Thoracic aorta (tissue), 2 donors: ENCODE results near the gene RAP1GAP2. TPM values are rescaled to one million over a fixed set of nuclear protein-coding genes. Genes with fewer than 3 reads are reported as not detected.
A peak's percentile ranks its signal among the peaks of the same experiment; 100 is the strongest.
"Not testable (repeated sequence)": the region's sequence is repeated elsewhere in the genome, so short reads cannot be mapped to it uniquely, and the experiment has no call there.

Source experiments
- ATAC-seq: fragments of 150-250 bp; one replicate; pipeline ENCODE4 v1.8.0; 2017; ENCODE audit warnings: low read depth; ENCODE audit not compliant: insufficient number of reproducible peaks, low FRiP score
- DNase-seq: peaks from one replicate; pipeline ENCODE4 v3.0.0-alpha.2; 2020; ENCODE audit warnings: low spot score
- H3K27ac ChIP-seq, 2 donors: fragments of 200-600 bp; sonication (generic); 1 replicate in 1 of 2; 2 replicates in 1 of 2; pipeline ENCODE4 v1.5.1; 2016; ENCODE audit warnings: mild to moderate bottlenecking in 2 of 2, moderate library complexity in 2 of 2
- H3K27me3 ChIP-seq: fragments of 200-600 bp; sonication (generic); replicated peaks from 2 replicates; pipeline ENCODE4 v1.6.0; 2016; ENCODE audit warnings: mild to moderate bottlenecking; ENCODE audit not compliant: insufficient read depth
- H3K36me3 ChIP-seq: fragments of 200-600 bp; sonication (generic); one replicate; pipeline ENCODE4 v1.5.1; 2016
- H3K4me1 ChIP-seq, 2 donors: fragments of 200-600 bp; sonication (generic); 1 replicate in 1 of 2; 2 replicates in 1 of 2; pipeline versions ENCODE4 v1.5.1 to v1.6.0; 2016; ENCODE audit warnings: low read depth in 2 of 2, mild to moderate bottlenecking in 1 of 2; ENCODE audit not compliant: control insufficient read depth in 1 of 2
- H3K4me3 ChIP-seq: fragments of 200-600 bp; sonication (generic); 2 replicates; pipeline ENCODE4 v1.5.1; 2016; ENCODE audit warnings: mild to moderate bottlenecking
- H3K9me3 ChIP-seq: fragments of 200-600 bp; sonication (generic); 2 replicates; pipeline ENCODE4 v1.5.1; 2016
- total RNA-seq, 2 donors: library from RNA; depleted of rRNA; stranded (reverse); fragments of >200 nt; gene quantifications; one replicate each; pipeline versions ENCODE4 v1.1.0 to v1.2.3, GENCODE V29; 2016
- TF ChIP-seq, protein P1 (sequence below): fragments of 200-600 bp; sonication (generic); IDR thresholded peaks from one replicate; pipeline ENCODE4 v1.5.1; 2019; ENCODE audit warnings: antibody characterized with exemption

RAP1GAP2 gene
- total RNA-seq, 2 donors from 2014 or later = 10.0 to 12.4 TPM

DNA sequence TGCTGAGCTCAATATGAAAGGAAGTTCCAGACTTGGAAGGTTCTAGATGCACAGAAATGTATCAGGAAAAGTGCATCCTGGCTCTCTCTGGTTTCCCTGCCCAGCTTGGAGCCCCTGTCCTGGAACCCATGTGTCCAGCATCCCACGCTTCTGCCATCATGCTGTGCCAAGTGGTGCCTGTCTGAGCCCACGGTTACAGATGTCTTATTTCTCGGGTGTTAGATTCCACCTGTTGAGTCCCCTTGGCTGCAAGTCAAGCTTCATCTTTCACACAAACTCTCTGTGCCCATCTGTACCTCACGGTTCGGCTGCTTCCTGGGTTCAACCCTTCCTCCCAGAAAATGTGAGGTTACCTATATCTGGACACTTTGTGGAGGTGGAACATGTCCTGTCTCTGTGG, 244.6 kb downstream of the RAP1GAP2 start:
- Histone ChIP-seq H3K4me3 (no peak overlapping the region), H3K4me1 (no peaks in the 10 kb centered on the region), H3K27ac (no peak overlapping the region), H3K9me3 (no peaks in the 10 kb centered on the region), H3K36me3 (no peaks in the 10 kb centered on the region), H3K27me3 (no peaks in the 10 kb centered on the region)
- ATAC-seq (no peak), DNase-seq (no peak)
- TF ChIP-seq, protein P1, sequence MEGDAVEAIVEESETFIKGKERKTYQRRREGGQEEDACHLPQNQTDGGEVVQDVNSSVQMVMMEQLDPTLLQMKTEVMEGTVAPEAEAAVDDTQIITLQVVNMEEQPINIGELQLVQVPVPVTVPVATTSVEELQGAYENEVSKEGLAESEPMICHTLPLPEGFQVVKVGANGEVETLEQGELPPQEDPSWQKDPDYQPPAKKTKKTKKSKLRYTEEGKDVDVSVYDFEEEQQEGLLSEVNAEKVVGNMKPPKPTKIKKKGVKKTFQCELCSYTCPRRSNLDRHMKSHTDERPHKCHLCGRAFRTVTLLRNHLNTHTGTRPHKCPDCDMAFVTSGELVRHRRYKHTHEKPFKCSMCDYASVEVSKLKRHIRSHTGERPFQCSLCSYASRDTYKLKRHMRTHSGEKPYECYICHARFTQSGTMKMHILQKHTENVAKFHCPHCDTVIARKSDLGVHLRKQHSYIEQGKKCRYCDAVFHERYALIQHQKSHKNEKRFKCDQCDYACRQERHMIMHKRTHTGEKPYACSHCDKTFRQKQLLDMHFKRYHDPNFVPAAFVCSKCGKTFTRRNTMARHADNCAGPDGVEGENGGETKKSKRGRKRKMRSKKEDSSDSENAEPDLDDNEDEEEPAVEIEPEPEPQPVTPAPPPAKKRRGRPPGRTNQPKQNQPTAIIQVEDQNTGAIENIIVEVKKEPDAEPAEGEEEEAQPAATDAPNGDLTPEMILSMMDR = no peak

DNA sequence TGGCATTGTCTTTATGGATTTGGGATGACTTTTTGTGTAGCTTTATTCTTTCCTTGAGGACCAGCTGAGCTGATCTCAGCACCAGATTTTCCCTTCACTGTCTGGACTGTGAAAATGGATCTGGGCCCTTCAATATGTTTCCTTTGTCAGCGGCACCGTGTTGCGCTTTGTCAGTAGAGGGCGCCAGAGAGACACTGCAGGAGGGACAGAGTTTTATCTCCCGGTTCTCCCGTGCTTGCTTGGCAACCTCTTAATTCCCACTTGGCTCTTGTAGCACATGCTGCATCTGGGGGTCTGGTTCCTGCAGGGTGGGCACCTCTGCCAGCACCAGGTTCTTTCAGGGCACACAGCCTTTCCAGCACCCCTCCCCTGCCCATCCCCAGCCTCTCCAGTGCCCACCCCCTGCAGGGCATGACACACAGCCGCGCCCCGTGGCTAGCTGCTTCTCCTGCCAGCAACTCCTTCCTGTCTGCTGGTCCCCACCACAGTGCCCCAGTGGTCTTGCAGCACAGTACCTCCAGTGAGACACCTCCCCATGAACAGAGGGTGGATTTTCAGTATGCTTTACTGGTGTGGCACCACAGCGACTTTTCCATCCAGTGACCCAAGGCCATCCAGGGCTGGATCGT, 247.6 kb downstream of the RAP1GAP2 start:
- Histone ChIP-seq H3K4me3 (no peak overlapping the region), H3K27me3 (no peaks in the 10 kb centered on the region), H3K4me1 (no peaks in the 10 kb centered on the region), H3K36me3 (no peaks in the 10 kb centered on the region), H3K9me3 (no peaks in the 10 kb centered on the region), H3K27ac (no peak overlapping the region)
- ATAC-seq = no peak
- no peak for DNase-seq
- TF ChIP-seq, protein P1 = no peak

DNA sequence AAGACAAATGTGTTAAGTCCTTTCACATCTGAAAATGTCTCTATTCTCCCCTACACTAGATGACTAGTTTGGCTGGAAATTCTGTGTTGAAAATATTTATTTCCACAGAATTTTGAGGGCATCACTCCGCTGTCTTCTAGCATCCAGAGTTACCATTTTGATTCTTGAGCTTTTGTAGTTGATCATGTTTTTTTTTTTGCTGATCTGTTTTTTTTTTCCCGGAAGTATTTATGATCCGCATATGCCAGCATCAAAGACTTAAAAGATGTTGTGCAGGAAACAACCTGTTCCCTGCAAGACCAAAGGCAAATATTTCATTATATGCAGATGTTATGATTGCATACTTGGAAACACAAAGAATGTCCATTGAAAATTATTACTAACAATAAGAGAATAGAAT, 250.5 kb downstream of the RAP1GAP2 start:
- H3K27ac ChIP-seq = no peak overlapping the region
- no peak for ATAC-seq
- no peaks in the 10 kb centered on the region for H3K36me3 ChIP-seq
- no peaks in the 10 kb centered on the region for H3K4me1 ChIP-seq
- H3K9me3 ChIP-seq = no peaks in the 10 kb centered on the region
- H3K4me3 ChIP-seq = no peak overlapping the region
- TF ChIP-seq, protein P1 = no peak
- DNase-seq = no peak
- H3K27me3 ChIP-seq = no peaks in the 10 kb centered on the region

DNA sequence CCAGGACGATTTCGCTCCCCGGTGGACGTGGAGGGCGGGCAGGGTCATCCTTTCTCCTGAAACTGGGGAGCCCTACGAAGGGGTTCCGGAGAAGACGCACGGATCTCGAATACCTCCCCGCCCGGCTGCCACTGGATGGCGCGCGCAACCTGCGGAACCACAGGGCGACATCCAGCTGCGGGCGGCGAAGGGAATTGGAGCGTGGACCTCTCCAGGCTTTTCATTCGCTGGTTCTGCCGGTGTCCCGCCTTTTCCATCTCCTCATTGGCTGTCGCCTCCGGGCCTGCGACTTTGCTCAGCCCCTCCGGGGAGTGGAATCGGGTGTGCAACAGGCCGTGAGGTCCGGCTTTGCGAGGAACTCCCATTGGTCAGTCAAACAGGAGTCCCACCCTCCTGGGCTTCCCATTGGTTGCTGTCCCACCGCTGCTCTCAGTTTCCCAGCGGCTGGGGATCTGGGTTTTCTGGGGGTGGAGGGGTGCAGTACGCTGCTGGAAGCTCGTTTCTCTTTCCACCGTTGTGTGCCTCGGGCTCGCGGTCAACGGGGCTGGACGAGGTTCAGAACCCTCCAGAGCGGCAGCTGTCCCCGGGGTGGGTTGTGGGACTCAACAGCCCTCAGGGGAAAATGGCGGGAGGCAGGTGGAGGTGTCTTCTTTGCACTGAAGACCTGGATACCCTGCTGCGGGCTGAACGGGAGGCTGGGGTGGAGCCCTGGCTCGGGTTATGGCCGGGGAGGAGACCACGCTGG, 252.7 kb downstream of the RAP1GAP2 start:
- Histone ChIP-seq H3K36me3 (no peaks in the 10 kb centered on the region), H3K27me3 (no peaks in the 10 kb centered on the region), H3K4me1 (no peaks in the 10 kb centered on the region), H3K4me3 (peak overlapping the region; percentile 78), H3K9me3 (no peaks in the 10 kb centered on the region), H3K27ac (no peak overlapping the region)
- ATAC-seq = peak; percentile 94
- peak; percentile 84 for DNase-seq
- TF ChIP-seq, protein P1 = peak; percentile 42

DNA sequence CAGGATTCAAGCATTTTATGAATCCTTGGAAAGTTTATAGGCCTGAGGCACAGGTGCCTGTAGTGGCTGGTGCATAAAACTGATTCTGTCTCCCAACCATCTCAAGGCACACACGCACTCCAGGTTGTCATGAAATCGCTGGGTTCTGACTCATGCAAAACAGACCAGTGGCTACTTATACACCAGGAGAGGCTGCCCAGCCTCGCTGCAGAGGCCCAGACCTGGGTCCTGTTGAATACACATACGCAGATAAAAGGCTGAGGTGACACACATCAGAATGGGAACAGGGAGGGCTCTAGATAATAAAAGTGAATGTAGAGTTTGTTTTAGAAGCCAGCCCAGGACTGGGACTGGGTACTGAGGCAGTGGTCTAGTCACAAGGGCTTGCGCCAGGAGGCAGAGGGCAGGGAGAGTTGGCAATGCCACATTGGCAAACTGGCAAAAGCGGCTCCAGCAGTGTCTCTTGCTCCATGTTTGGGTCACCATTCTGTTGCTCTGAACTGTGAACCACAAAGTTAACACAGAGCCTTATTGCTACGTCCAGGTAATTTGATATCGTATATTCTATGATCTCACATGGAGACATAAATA, 253.6 kb downstream of the RAP1GAP2 start:
- H3K4me1 ChIP-seq = no peaks in the 10 kb centered on the region
- no peak for DNase-seq
- H3K36me3 ChIP-seq = no peaks in the 10 kb centered on the region
- TF ChIP-seq, protein P1 = no peak
- peak overlapping the region; percentile 78 for H3K4me3 ChIP-seq
- H3K27me3 ChIP-seq = no peaks in the 10 kb centered on the region
- ATAC-seq = no peak
- H3K9me3 ChIP-seq = no peaks in the 10 kb centered on the region
- H3K27ac ChIP-seq = no peak overlapping the region

DNA sequence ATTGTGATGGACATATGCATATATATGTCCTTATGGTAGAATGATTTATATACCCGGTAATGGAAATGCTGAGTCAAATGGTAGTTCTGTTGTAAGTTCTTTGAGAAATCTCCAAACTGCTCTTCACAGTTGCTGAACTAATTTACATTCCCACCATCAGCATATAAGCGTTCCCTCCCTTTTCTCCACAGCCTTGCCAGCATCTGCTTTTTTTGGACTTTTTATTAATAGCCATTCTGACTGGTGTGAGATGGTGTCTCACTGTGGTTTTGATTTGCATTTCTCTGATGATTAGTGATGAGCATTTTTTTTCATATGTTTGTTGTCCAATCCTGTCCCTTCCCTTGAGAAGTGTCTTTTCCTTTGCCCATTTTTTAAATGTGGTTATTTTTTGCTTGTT, 258.6 kb downstream of the RAP1GAP2 start:
- not testable (repeated sequence) for H3K9me3 ChIP-seq, ATAC-seq, H3K27ac ChIP-seq, H3K4me1 ChIP-seq, H3K36me3 ChIP-seq, H3K4me3 ChIP-seq, H3K27me3 ChIP-seq, DNase-seq

DNA sequence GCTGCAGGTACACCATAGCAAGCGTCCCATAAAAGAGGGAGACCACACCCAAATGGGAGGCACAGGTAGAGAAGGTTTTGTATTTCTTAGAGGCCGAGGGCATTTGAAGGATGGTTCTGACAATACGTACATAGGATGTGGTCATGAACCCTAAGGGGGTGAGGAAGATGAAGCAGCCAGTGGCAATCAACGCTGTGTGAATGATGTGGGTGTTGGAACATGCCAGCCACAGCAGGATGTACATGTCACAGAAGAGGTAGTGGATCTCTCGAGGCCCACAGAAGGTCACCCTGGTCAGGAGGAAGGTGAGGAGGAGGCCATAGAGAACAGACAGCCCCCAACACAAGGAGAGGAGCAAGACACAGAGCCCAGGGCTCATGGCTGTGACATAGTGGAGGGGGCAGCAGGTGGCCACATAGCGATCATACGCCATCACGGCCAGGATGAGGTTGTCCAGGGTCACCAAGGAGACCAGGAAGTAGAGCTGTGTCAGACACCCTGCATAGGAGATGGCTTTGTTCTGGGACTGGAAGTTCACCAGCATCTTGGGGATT, 266.7 kb downstream of the RAP1GAP2 start:
- H3K27ac ChIP-seq, ATAC-seq, DNase-seq: not testable (repeated sequence)

More for the DNA sequence above, 266.7 kb downstream of the RAP1GAP2 start:
- H3K4me1 ChIP-seq, H3K27me3 ChIP-seq, H3K9me3 ChIP-seq, H3K4me3 ChIP-seq, H3K36me3 ChIP-seq: not testable (repeated sequence)
